GM23338 (cell line): ENCODE measurements around the gene COG2. TPM values are rescaled to one million over a fixed set of nuclear protein-coding genes. Genes with fewer than 3 reads are reported as not detected.

Experiments used
- ATAC-seq: fragments of 200-7000 bp; cut with Tn5 transposase; 3 replicates; pipeline ENCODE4 v1.9.1; 2020
- DNase-seq: peaks from one replicate; pipeline ENCODE4 v3.0.0-alpha.2; 2015; ENCODE audit warnings: low spot score
- H2AFZ ChIP-seq: fragments of 200-600 bp; sonication (generic); 2 replicates; pipeline ENCODE4 v1.8.0; 2016; ENCODE audit warnings: antibody characterized with exemption, mild to moderate bottlenecking, moderate library complexity
- H3F3A ChIP-seq: fragments of 200-600 bp; sonication (generic); replicated peaks from 2 replicates; pipeline ENCODE4 v1.8.0; 2017; ENCODE audit warnings: antibody characterized with exemption, mixed run types, low read depth
- H3K27ac ChIP-seq: fragments of 200-600 bp; sonication (generic); 2 replicates; pipeline ENCODE4 v1.6.1; 2016; ENCODE audit warnings: low read depth
- H3K27me3 ChIP-seq: fragments of 200-600 bp; sonication (generic); 2 replicates; pipeline ENCODE4 v1.8.0; 2016; ENCODE audit warnings: mild to moderate bottlenecking, mixed run types, moderate library complexity; ENCODE audit not compliant: insufficient read depth
- H3K36me3 ChIP-seq: fragments of 200-600 bp; sonication (generic); 2 replicates; pipeline ENCODE4 v1.8.0; 2016; ENCODE audit warnings: mild to moderate bottlenecking; ENCODE audit not compliant: insufficient read depth
- H3K4me1 ChIP-seq: fragments of 200-600 bp; sonication (generic); 2 replicates; pipeline ENCODE4 v1.8.0; 2016; ENCODE audit warnings: mild to moderate bottlenecking, moderate library complexity; ENCODE audit not compliant: insufficient read depth
- H3K4me2 ChIP-seq: fragments of 200-600 bp; sonication (generic); 2 replicates; pipeline ENCODE4 v1.7.1; 2017; ENCODE audit warnings: mixed run types
- H3K4me3 ChIP-seq: fragments of 200-600 bp; sonication (generic); 2 replicates; pipeline ENCODE4 v1.6.1; 2016; ENCODE audit warnings: mixed run types
- H3K79me2 ChIP-seq: fragments of 200-600 bp; sonication (generic); replicated peaks from 2 replicates; pipeline ENCODE4 v1.8.0; 2017; ENCODE audit warnings: mild to moderate bottlenecking; ENCODE audit not compliant: insufficient read depth
- H3K9me2 ChIP-seq: fragments of 200-600 bp; sonication (generic); 2 replicates; pipeline ENCODE4 v1.8.0; 2017; ENCODE audit not compliant: insufficient read depth
- H4K20me1 ChIP-seq: fragments of 200-600 bp; sonication (generic); replicated peaks from 2 replicates; pipeline ENCODE4 v1.8.0; 2017; ENCODE audit warnings: mild to moderate bottlenecking; ENCODE audit not compliant: insufficient read depth
- H3K27ac Mint-ChIP-seq: 2 replicates; pipeline ENCODE4 v1.8.0; 2020; ENCODE audit warnings: inconsistent platforms, mild to moderate bottlenecking, moderate library complexity, mixed read lengths
- H3K27me3 Mint-ChIP-seq: 3 replicates; pipeline ENCODE4 v1.8.0; 2022; ENCODE audit warnings: low read depth, mild to moderate bottlenecking, moderate library complexity, mixed read lengths, inconsistent platforms; ENCODE audit not compliant: insufficient read depth, poor library complexity
- H3K36me3 Mint-ChIP-seq: 3 replicates; pipeline ENCODE4 v1.8.0; 2021; ENCODE audit warnings: low read depth, mild to moderate bottlenecking, inconsistent platforms, moderate library complexity, mixed read lengths
- H3K4me1 Mint-ChIP-seq: 3 replicates; pipeline ENCODE4 v1.8.0; 2020; ENCODE audit warnings: mild to moderate bottlenecking, inconsistent platforms, mixed read lengths
- H3K4me3 Mint-ChIP-seq: 3 replicates; pipeline ENCODE4 v1.8.0; 2021; ENCODE audit warnings: moderate library complexity, mild to moderate bottlenecking, inconsistent platforms, mixed read lengths
- H3K9me3 Mint-ChIP-seq: 3 replicates; pipeline ENCODE4 v1.8.0; 2020; ENCODE audit warnings: moderate library complexity, mild to moderate bottlenecking, inconsistent platforms, mixed read lengths
- CREB1 ChIP-seq: fragments of 250-450 bp; sonication (Bioruptor Pico); IDR thresholded peaks from 2 replicates; pipeline ENCODE4 v1.5.0; 2020; ENCODE audit warnings: low read depth, mild to moderate bottlenecking, moderate library complexity
- CTCF ChIP-seq, 2 experiments: fragments of 200-600 bp in 1 of 2; sonication (generic) in 1 of 2; conservative IDR thresholded peaks; 2 replicates each; pipeline versions ENCODE4 v1.5.1 to v1.6.1; 2016 to 2017; ENCODE audit warnings: antibody characterized with exemption in 2 of 2, low read depth in 2 of 2, mild to moderate bottlenecking in 2 of 2, moderate library complexity in 1 of 2
- ETS1 ChIP-seq: IDR thresholded peaks from 2 replicates; pipeline ENCODE4 v1.6.1; 2016; ENCODE audit warnings: antibody characterized with exemption
- EZH2 ChIP-seq: fragments of 200-600 bp; sonication (generic); IDR thresholded peaks from one replicate; pipeline ENCODE4 v1.8.0; 2017; ENCODE audit warnings: antibody characterized with exemption, mild to moderate bottlenecking, low read depth; ENCODE audit not compliant: unreplicated experiment
- POLR2AphosphoS5 ChIP-seq: IDR thresholded peaks from 2 replicates; pipeline ENCODE4 v1.6.1; 2016; ENCODE audit warnings: antibody characterized with exemption, low read depth
- REST ChIP-seq: IDR thresholded peaks from one replicate; pipeline ENCODE4 v1.6.1; 2018; ENCODE audit warnings: antibody characterized with exemption; ENCODE audit not compliant: unreplicated experiment
- ZNF331 ChIP-seq: fragments of 250-450 bp; sonication (Bioruptor Pico); IDR thresholded peaks from 2 replicates; pipeline ENCODE4 v1.5.0; 2020; ENCODE audit warnings: low read depth, mild to moderate bottlenecking, moderate library complexity
- polyA plus RNA-seq: library from polyadenylated mRNA; unstranded; fragments of >200 nt; fragmentation: Nextera tagmentation; extraction: Ambion mirVana; gene quantifications from 2 replicates; pipeline ENCODE4 v1.2.1, GENCODE V29; 2016
- total RNA-seq: library from RNA; depleted of rRNA; stranded (reverse); fragments of >200 nt; shearing (Covaris generic); gene quantifications from 2 replicates; pipeline ENCODE4 v1.2.3, GENCODE V29; 2014

The COG2 gene
- total and polyA plus RNA-seq, 2 experiments from 2014 or later: 35.8 to 38.5 TPM

GRCh38 chr1:230648114-230648513 lies 5.8 kb downstream of the COG2 start:
- TF ChIP-seq REST (no peak), CREB1 (CRISPR knock-in tag) (no peak), ZNF331 (CRISPR knock-in tag) (no peak), ETS1 (no peak)
- H3K4me3 Mint-ChIP-seq: no peak overlapping the region
- Histone ChIP-seq H3F3A (no peaks in the 10 kb centered on the region), H3K4me2 (no peak overlapping the region), H3K4me1 (0 out of 2 replicates have a peak, but pooled peaks cover 9% of the 10 kb centered on the region), H4K20me1 (peaks cover 39% of the 10 kb centered on the region; the same call in 1 of the 2 replicates), H3K9me2 (no peaks in the 10 kb centered on the region), H3K36me3 (no peaks in the 10 kb centered on the region; the same call in 1 of the 2 replicates), H3K27me3 (no peaks in the 10 kb centered on the region), H3K27ac (no peak overlapping the region), H3K79me2 (peaks cover 100% of the 10 kb centered on the region), H2AFZ (no peak overlapping the region), H3K4me3 (no peak overlapping the region)
- ATAC-seq: no peak
- no peak overlapping the region for H3K27ac Mint-ChIP-seq
- no peak for DNase-seq
- H3K36me3 Mint-ChIP-seq: peaks cover 18% of the 10 kb centered on the region
- H3K9me3 Mint-ChIP-seq: peaks cover 13% of the 10 kb centered on the region; the same call in 2 of the 3 replicates
- peaks cover 11% of the 10 kb centered on the region; the same call in 2 of the 3 replicates for H3K4me1 Mint-ChIP-seq
- H3K27me3 Mint-ChIP-seq: no peaks in the 10 kb centered on the region

GRCh38 chr1:230650300-230650699 lies 8.0 kb downstream of the COG2 start:
- no peak for DNase-seq
- Histone ChIP-seq H3K27me3 (no peaks in the 10 kb centered on the region), H4K20me1 (peaks cover 39% of the 10 kb centered on the region), H3K79me2 (peaks cover 100% of the 10 kb centered on the region), H3K4me2 (no peak overlapping the region), H3K9me2 (no peaks in the 10 kb centered on the region), H3K27ac (no peak overlapping the region), H2AFZ (no peak overlapping the region), H3F3A (no peaks in the 10 kb centered on the region), H3K36me3 (no peaks in the 10 kb centered on the region; the same call in 1 of the 2 replicates), H3K4me1 (no peaks in the 10 kb centered on the region), H3K4me3 (no peak overlapping the region)
- H3K9me3 Mint-ChIP-seq: peaks cover 16% of the 10 kb centered on the region; the same call in 2 of the 3 replicates
- no peaks in the 10 kb centered on the region for H3K4me1 Mint-ChIP-seq
- H3K27me3 Mint-ChIP-seq: no peaks in the 10 kb centered on the region
- no peak overlapping the region for H3K4me3 Mint-ChIP-seq
- peaks cover 22% of the 10 kb centered on the region for H3K36me3 Mint-ChIP-seq
- no peak for TF ChIP-seq POLR2AphosphoS5
- no peak for TF ChIP-seq CTCF (conservative IDR thresholded peaks at IDR 0.05; ENCODE audit: low read depth in 2 of 2)
- no peak for TF ChIP-seq EZH2
- TF ChIP-seq CREB1 (CRISPR knock-in tag): no peak
- no peak for ATAC-seq
- no peak overlapping the region for H3K27ac Mint-ChIP-seq
